Activated CD8-positive, alpha-beta T cell treated with anti-CD3 and anti-CD28 coated beads for 36 hours (primary cell): ENCODE data around the gene TBC1D22A. TPM values are rescaled to one million over a fixed set of nuclear protein-coding genes. Genes with fewer than 3 reads are reported as not detected.

Experiments used
- ATAC-seq: fragments of 200-7000 bp; cut with Tn5 transposase; one replicate; pipeline ENCODE4 v1.10.0; 2021; ENCODE audit warnings: mild to moderate bottlenecking, moderate library complexity
- CTCF ChIA-PET: fragments of 350-600 bp; sonication (Branson Sonifier 250); formaldehyde crosslinking; loops from one replicate; lab custom pipeline; 2021; ENCODE audit warnings: antibody characterized with exemption; lab: Charles Lee
- POLR2A ChIA-PET: fragments of 350-600 bp; sonication (Branson Sonifier 250); formaldehyde crosslinking; loops from one replicate; lab custom pipeline; 2021; ENCODE audit warnings: antibody characterized with exemption; lab: Charles Lee
- DNase-seq: peaks from one replicate; pipeline ENCODE4 v3.0.0-alpha.2; 2020
- H3K27ac Mint-ChIP-seq: one replicate; pipeline ENCODE4 v1.8.0; 2021; ENCODE audit warnings: mild to moderate bottlenecking, mixed read lengths
- H3K27me3 Mint-ChIP-seq: one replicate; pipeline ENCODE4 v1.8.0; 2021; ENCODE audit warnings: mixed read lengths
- H3K36me3 Mint-ChIP-seq: one replicate; pipeline ENCODE4 v1.8.0; 2021; ENCODE audit warnings: low read depth, mixed read lengths
- H3K4me1 Mint-ChIP-seq: one replicate; pipeline ENCODE4 v1.8.0; 2021; ENCODE audit warnings: low read depth, mixed read lengths
- H3K4me3 Mint-ChIP-seq: one replicate; pipeline ENCODE4 v1.8.0; 2021; ENCODE audit warnings: mild to moderate bottlenecking, moderate library complexity, mixed read lengths
- H3K9me3 Mint-ChIP-seq: one replicate; pipeline ENCODE4 v1.8.0; 2021; ENCODE audit warnings: mixed read lengths
- intact Hi-C: fragments of 100-400 bp; cut with micrococcal nuclease; formaldehyde crosslinking; loops from one replicate; pipeline ENCODE4 v1.10.0; 2022
- total RNA-seq, 2 experiments: library from RNA; stranded (reverse); gene quantifications; one replicate each; pipeline ENCODE4 v1.2.3, GENCODE V29; 2021
- TF ChIP-seq, protein P1 (sequence below): fragments of 200-600 bp; IDR thresholded peaks from one replicate; pipeline ENCODE4 v1.8.0; 2022; ENCODE audit warnings: antibody characterized with exemption, mild to moderate bottlenecking

Gene TBC1D22A
- total RNA-seq, 2 experiments from 2014 or later, result 41.0 to 42.8 TPM

DNA sequence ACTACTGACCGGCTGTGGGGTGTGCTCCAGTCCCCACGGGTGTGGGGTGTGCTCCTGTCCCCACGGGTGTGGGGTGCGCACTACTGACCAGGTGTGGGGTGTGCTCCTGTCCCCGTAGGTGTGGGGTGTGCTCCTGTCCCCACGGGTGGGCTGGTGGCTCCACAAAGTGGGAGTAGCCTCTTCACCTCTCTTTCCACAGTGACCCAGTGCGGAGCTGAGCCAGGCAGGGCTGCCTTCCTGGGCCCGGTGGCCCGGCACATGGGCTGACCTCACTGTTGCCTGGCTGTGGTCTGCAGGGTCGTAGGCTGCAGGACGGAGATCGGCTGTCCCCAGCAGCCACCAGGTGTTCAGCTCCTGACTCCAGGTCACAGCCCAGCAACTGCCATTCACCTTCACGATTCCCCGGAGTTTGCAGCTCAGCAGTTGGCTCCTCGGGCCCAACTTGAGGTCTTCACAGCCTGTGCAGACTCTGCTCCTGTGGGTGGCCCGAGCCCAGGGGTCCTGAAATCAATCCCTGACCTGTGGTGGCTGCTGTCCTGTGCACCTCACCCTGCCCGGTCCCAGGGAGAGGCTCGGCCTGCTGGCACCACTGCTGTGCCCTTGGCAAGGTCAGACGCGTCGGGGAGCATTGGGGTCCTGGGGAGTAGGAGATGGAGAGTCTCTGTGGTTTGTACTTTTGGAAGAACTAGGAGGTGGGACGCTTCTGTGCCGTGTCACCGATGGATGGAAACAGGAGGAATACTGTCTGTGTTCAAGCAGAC, 414.3 kb downstream of the TBC1D22A start:
- Mint-ChIP-seq H3K9me3 (peaks cover 15% of the 10 kb centered on the region), H3K27ac (no peak overlapping the region), H3K27me3 (no peaks in the 10 kb centered on the region), H3K4me1 (peaks cover 2% of the 10 kb centered on the region), H3K4me3 (no peak overlapping the region), H3K36me3 (peaks cover 36% of the 10 kb centered on the region)
- intact Hi-C loops, result no loop called here
- TF ChIP-seq, protein P1, sequence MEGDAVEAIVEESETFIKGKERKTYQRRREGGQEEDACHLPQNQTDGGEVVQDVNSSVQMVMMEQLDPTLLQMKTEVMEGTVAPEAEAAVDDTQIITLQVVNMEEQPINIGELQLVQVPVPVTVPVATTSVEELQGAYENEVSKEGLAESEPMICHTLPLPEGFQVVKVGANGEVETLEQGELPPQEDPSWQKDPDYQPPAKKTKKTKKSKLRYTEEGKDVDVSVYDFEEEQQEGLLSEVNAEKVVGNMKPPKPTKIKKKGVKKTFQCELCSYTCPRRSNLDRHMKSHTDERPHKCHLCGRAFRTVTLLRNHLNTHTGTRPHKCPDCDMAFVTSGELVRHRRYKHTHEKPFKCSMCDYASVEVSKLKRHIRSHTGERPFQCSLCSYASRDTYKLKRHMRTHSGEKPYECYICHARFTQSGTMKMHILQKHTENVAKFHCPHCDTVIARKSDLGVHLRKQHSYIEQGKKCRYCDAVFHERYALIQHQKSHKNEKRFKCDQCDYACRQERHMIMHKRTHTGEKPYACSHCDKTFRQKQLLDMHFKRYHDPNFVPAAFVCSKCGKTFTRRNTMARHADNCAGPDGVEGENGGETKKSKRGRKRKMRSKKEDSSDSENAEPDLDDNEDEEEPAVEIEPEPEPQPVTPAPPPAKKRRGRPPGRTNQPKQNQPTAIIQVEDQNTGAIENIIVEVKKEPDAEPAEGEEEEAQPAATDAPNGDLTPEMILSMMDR, result no peak
- no peak for DNase-seq
- ChIA-PET POLR2A (no interaction called here), CTCF (no interaction called here)
- ATAC-seq, result no peak

DNA sequence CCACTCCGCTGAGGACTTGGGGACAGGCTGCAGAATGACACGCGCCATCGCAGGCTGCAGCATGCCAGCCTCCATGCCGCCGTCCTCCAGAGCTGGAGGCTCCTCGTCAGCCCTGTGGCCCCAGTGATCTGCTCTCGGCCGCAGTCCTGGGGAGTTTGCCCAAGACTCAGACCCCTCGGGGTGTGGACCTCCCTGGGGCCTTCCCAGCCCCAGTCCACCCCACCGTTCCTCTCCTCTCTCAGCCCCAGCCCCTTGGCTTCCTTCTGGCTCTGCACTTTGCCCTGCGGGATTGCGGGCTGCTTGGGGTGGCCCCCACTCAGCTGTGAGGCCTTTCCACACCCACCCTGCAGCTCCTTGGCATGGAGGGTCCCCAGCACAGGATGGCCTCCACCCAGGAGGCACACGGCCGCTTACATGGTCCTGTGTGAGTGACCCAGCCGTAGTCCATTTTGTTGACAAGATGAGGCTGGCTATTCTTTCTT, 414.9 kb downstream of the TBC1D22A start:
- intact Hi-C loops, result no loop called here
- Mint-ChIP-seq H3K27me3 (no peaks in the 10 kb centered on the region), H3K9me3 (peaks cover 17% of the 10 kb centered on the region), H3K4me1 (peaks cover 2% of the 10 kb centered on the region), H3K36me3 (peaks cover 36% of the 10 kb centered on the region), H3K27ac (no peak overlapping the region), H3K4me3 (no peak overlapping the region)
- ChIA-PET CTCF (no interaction called here), POLR2A (no interaction called here)
- ATAC-seq, result no peak
- DNase-seq, result no peak
- TF ChIP-seq, protein P1, result no peak

DNA sequence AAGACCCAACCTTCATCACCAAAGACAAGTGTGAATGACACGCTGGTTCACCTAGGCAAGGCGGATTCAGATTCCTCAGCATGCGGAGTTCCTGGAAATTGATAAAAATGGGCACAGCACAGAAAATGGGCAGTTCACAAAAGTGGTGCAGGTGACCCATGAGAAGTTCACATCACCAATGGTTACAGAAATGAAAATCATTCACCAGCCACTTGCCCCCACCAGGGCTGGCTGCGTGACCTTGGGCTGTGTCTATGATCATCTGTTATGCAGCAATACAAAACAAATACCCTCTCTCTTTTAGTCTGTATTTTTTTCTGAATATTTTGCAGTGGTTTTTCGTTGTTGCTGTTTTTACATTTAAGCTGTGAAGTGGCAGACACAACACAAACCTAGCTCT, 415.9 kb downstream of the TBC1D22A start:
- ChIA-PET POLR2A (no interaction called here), CTCF (no interaction called here)
- TF ChIP-seq, protein P1, result no peak
- H3K27me3 Mint-ChIP-seq, result no peaks in the 10 kb centered on the region
- intact Hi-C loops, result no loop called here
- H3K4me3 Mint-ChIP-seq, result no peak overlapping the region
- H3K36me3 Mint-ChIP-seq, result peaks cover 34% of the 10 kb centered on the region
- no peak for DNase-seq
- peaks cover 2% of the 10 kb centered on the region for H3K4me1 Mint-ChIP-seq
- no peak for ATAC-seq
- H3K27ac Mint-ChIP-seq, result no peak overlapping the region
- peaks cover 20% of the 10 kb centered on the region for H3K9me3 Mint-ChIP-seq

DNA sequence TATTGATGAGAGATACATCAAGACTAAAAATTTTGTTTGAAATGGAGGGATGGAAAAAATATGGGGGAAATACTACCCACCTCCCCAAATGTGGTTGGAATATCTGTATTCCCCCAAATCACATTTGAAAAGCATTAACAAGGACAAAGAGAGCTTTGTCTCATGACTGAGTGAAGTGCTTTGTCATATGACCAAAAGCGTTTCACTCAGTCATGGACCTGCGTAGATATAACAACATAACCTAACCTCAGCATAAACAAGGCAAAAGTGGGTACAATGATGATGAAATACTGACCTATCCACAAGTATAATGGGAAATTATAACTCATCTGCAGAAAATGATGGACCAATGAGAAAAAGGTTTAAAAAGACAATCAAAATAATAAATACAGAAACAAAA, 418.3 kb downstream of the TBC1D22A start:
- Mint-ChIP-seq H3K4me1 (peaks cover 2% of the 10 kb centered on the region), H3K27ac (no peak overlapping the region), H3K36me3 (peaks cover 16% of the 10 kb centered on the region), H3K9me3 (peaks cover 28% of the 10 kb centered on the region), H3K4me3 (no peak overlapping the region), H3K27me3 (no peaks in the 10 kb centered on the region)
- CTCF ChIA-PET, result no interaction called here
- POLR2A ChIA-PET, result no interaction called here
- no peak for ATAC-seq
- intact Hi-C loops, result no loop called here
- TF ChIP-seq, protein P1, result no peak
- DNase-seq, result no peak

DNA sequence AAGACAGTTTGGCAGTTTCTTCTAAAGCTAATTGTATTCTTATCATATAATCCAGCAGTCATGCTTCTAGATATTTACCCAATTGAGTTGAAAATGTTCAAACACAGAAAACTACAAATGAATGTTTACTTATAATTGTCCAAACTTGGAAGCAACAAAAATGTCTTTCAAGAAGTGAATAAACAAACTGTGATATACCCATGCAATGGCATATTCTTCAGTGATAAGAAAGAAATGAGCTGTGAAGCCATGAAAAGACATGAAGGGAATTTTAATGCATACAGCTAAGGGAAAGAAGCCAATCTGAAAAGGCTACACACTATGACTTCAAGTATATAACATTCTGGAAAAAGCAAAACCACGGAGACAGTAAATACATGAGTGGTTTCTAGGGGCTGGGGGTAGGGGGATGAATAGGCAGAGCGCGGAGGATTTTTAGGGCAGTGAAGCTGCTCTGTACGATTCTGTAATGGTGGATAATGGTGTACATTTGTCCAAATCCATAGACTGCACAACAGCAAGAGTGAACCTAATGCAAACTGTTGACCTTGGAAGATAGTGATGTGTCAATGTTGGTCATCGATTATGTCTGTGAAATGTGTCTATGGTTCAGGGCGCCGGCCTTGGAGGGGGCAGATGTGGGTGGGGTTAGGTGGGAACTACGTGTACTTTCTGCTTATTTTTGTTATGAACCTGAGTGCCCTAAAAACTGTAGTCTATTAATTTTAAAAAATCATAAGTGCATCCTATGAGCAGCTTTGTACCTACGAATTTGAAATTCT, 424.9 kb downstream of the TBC1D22A start:
- no peaks in the 10 kb centered on the region for H3K36me3 Mint-ChIP-seq
- H3K4me1 Mint-ChIP-seq, result no peaks in the 10 kb centered on the region
- intact Hi-C loops, result no loop called here
- ChIA-PET POLR2A (no interaction called here), CTCF (no interaction called here)
- ATAC-seq, result no peak
- no peak overlapping the region for H3K4me3 Mint-ChIP-seq
- TF ChIP-seq, protein P1, result no peak
- peaks cover 25% of the 10 kb centered on the region for H3K9me3 Mint-ChIP-seq
- no peaks in the 10 kb centered on the region for H3K27me3 Mint-ChIP-seq
- H3K27ac Mint-ChIP-seq, result no peak overlapping the region
- DNase-seq, result no peak
